KMS-11 (cell line): ENCODE measurements around the gene CDKN2D.

ENCODE experiments used
- H2AFZ ChIP-seq: fragments of 200-600 bp; sonication (generic); 2 replicates; pipeline ENCODE4 v1.6.1; 2016; ENCODE audit warnings: antibody characterized with exemption, mixed run types, low read depth
- H3K27ac ChIP-seq: fragments of 200-600 bp; sonication (generic); 2 replicates; pipeline ENCODE4 v1.6.1; 2016; ENCODE audit warnings: mild to moderate bottlenecking, mixed run types
- H3K27me3 ChIP-seq: fragments of 200-600 bp; sonication (generic); 2 replicates; pipeline ENCODE4 v1.6.1; 2017; ENCODE audit warnings: mild to moderate bottlenecking, low read depth, mixed run types, moderate library complexity; ENCODE audit not compliant: insufficient read depth
- H3K36me3 ChIP-seq: fragments of 200-600 bp; sonication (generic); 2 replicates; pipeline ENCODE4 v1.6.1; 2017; ENCODE audit warnings: mild to moderate bottlenecking, mixed run types; ENCODE audit not compliant: insufficient read depth
- H3K4me1 ChIP-seq: fragments of 200-600 bp; sonication (generic); 2 replicates; pipeline ENCODE4 v1.6.1; 2016; ENCODE audit warnings: mild to moderate bottlenecking, low read depth, mixed run types; ENCODE audit not compliant: poor library complexity, severe bottlenecking
- H3K4me2 ChIP-seq: fragments of 200-600 bp; sonication (generic); 2 replicates; pipeline ENCODE4 v1.7.0; 2016; ENCODE audit warnings: mild to moderate bottlenecking, mixed run types
- H3K4me3 ChIP-seq: fragments of 200-600 bp; sonication (generic); IDR thresholded peaks from 2 replicates; pipeline ENCODE4 v1.6.1; 2017; ENCODE audit warnings: low read depth, low read length, mixed read lengths; ENCODE audit not compliant: insufficient read depth
- H3K79me2 ChIP-seq: fragments of 200-600 bp; sonication (generic); 2 replicates; pipeline ENCODE4 v1.6.1; 2016; ENCODE audit warnings: low read depth, mixed run types; ENCODE audit not compliant: insufficient read depth
- H3K9ac ChIP-seq: fragments of 200-600 bp; sonication (generic); 2 replicates; pipeline ENCODE4 v1.6.1; 2016; ENCODE audit warnings: mild to moderate bottlenecking, mixed run types
- H4K20me1 ChIP-seq: fragments of 200-600 bp; sonication (generic); 2 replicates; pipeline ENCODE4 v1.6.1; 2016; ENCODE audit warnings: mild to moderate bottlenecking, mixed run types; ENCODE audit not compliant: insufficient read depth
- TF ChIP-seq, protein P1 (sequence below): fragments of 200-600 bp; sonication (generic); conservative IDR thresholded peaks from 2 replicates; pipeline ENCODE4 v1.6.1; 2017; ENCODE audit warnings: low read depth, mild to moderate bottlenecking, antibody characterized with exemption, low read length, moderate library complexity, mixed read lengths

Gene CDKN2D

DNA sequence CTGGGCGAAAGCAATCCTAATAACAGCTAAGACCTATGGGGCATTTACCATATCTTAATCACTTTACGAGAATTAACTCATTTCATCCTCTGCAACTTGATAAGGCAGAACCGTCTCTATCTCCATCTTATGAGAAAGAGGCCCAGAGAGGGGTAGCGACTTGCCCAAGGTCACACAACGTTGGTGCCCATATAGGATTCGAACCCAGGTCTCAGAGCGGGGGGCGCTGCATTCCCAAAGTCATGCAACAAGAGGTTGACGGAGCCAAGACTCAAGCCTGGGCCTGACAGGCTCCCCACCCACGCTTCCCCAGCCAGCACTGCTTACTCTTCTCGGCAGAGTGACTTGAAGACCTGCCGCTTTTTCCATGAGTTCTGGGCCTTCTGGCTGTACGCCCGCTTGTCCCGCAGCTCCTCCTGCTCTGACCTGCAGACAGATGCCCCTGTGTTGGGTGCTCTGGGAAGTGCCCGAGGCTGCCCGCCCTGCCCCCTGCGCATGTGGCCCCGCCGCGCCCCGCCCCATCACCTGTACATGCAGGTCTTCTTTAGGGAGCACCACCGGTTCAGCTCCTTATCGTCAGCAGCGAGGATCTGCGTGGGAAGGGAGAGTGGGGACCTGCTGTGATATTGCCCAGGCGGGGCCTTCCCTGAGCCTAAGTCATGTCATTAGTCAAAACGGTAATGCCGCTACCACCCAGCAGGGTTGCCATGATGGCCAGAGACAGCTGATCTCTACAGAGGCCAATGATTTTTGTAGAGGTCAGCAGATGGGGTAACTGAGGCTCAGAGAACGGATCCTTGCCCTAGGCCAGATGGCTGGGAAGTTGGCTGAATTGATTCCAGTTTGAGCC, 13.8 kb downstream of the CDKN2D start:
- H3K4me3 ChIP-seq = no peak overlapping the region
- H3K79me2 ChIP-seq = no peaks in the 10 kb centered on the region
- no peak overlapping the region for H3K9ac ChIP-seq
- no peaks in the 10 kb centered on the region for H3K27me3 ChIP-seq
- no peak overlapping the region for H3K27ac ChIP-seq
- no peak overlapping the region for H2AFZ ChIP-seq
- H4K20me1 ChIP-seq = no peaks in the 10 kb centered on the region
- peaks cover 6% of the 10 kb centered on the region for H3K4me1 ChIP-seq
- TF ChIP-seq, protein P1, sequence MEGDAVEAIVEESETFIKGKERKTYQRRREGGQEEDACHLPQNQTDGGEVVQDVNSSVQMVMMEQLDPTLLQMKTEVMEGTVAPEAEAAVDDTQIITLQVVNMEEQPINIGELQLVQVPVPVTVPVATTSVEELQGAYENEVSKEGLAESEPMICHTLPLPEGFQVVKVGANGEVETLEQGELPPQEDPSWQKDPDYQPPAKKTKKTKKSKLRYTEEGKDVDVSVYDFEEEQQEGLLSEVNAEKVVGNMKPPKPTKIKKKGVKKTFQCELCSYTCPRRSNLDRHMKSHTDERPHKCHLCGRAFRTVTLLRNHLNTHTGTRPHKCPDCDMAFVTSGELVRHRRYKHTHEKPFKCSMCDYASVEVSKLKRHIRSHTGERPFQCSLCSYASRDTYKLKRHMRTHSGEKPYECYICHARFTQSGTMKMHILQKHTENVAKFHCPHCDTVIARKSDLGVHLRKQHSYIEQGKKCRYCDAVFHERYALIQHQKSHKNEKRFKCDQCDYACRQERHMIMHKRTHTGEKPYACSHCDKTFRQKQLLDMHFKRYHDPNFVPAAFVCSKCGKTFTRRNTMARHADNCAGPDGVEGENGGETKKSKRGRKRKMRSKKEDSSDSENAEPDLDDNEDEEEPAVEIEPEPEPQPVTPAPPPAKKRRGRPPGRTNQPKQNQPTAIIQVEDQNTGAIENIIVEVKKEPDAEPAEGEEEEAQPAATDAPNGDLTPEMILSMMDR = no peak
- H3K36me3 ChIP-seq = peaks cover 5% of the 10 kb centered on the region; the same call in 1 of the 2 replicates
- no peak overlapping the region for H3K4me2 ChIP-seq

DNA sequence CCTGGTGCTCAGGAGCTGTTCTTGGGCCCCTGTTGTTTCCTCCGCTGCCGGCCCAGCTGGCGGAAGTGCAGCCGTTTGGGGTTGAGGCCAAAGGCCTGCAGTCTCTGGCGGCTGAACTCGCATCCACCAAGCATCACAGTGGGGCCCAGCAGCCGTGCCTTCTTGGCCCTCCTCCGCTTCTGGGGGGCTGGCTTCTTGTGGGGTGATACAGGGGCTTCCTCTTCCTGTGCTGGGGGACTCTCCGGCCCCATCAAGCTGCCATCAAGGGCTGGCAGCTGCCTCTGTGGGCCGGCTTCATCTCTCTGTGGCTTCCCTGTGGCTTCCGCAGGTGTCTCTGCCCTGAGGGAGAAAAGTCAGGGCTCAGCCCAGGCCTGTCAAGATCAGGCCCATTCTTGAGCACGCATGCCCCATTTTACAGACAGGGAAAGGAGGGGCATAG, 14.8 kb downstream of the CDKN2D start:
- TF ChIP-seq, protein P1 = no peak
- H3K36me3 ChIP-seq = peaks cover 5% of the 10 kb centered on the region; the same call in 1 of the 2 replicates
- no peak overlapping the region for H3K4me3 ChIP-seq
- no peak overlapping the region for H2AFZ ChIP-seq
- H3K4me1 ChIP-seq = peaks cover 6% of the 10 kb centered on the region
- H3K4me2 ChIP-seq = no peak overlapping the region
- no peaks in the 10 kb centered on the region for H3K79me2 ChIP-seq
- H3K27me3 ChIP-seq = no peaks in the 10 kb centered on the region
- no peak overlapping the region for H3K27ac ChIP-seq
- H3K9ac ChIP-seq = no peak overlapping the region
- H4K20me1 ChIP-seq = no peaks in the 10 kb centered on the region

DNA sequence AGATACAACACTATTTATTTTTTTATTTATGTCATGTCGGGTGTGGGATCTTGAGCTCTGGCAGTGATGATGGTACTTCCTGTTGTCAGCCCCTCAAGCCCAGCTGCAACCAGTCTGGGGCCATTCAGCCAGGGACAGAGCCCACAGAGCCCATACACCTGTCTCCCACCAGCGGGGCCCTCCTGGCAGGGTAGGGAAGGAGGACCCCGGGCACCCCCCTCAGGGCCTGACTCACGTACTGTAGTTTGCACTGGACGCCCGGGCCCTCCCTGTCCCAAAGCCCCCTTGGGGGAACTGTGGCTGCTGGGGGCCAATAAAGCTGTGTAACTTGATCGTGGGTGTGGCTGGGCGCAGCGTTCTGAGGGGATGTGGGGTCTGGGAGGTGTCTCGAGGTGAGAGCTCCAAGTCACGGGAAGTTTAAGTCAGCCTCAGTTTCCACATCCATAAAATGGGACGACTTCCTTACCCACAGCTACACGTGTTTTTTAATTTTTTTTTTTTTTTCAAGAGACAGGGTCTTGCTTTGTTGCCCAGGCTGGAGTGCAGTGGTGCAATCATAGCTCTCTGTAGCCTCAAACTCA, 15.6 kb downstream of the CDKN2D start:
- TF ChIP-seq, protein P1 = no peak
- Histone ChIP-seq H3K79me2 (no peaks in the 10 kb centered on the region), H3K4me2 (no peak overlapping the region), H2AFZ (no peak overlapping the region), H3K36me3 (peaks cover 5% of the 10 kb centered on the region; the same call in 1 of the 2 replicates), H3K27ac (no peak overlapping the region), H3K9ac (no peak overlapping the region), H3K4me1 (peaks cover 6% of the 10 kb centered on the region), H3K4me3 (no peak overlapping the region), H4K20me1 (no peaks in the 10 kb centered on the region), H3K27me3 (no peaks in the 10 kb centered on the region)

DNA sequence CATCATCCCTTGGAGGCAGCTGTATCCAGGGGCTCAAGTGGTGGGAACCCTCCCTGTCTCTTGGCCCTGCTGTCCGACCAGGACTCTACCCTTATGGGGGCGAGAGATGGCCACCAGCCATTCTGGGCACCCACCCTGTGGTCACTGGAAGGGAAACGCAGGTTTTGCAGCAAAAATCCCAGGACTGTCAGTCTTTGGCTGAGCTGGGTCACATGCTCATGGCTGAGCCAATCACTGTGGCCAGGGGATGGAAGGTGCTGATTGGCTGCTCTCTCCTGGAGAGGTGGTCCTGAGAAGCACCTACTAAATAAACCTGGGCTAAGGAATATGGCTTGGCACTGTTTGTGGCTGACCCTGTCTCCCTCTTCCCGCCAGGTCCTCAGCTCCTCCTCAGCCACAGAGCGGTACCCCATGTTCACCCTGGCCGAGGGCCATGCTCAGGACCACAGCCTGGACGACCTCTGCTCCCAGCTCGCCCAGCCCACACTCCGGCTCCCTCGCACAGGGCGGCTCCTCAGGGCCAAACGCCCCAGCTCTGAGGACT, 16.2 kb downstream of the CDKN2D start:
- Histone ChIP-seq H3K36me3 (peaks cover 5% of the 10 kb centered on the region; the same call in 1 of the 2 replicates), H2AFZ (no peak overlapping the region), H3K27me3 (no peaks in the 10 kb centered on the region), H3K79me2 (no peaks in the 10 kb centered on the region), H3K9ac (no peak overlapping the region), H4K20me1 (no peaks in the 10 kb centered on the region), H3K4me3 (no peak overlapping the region), H3K4me1 (peaks cover 6% of the 10 kb centered on the region), H3K4me2 (no peak overlapping the region), H3K27ac (no peak overlapping the region)
- TF ChIP-seq, protein P1 = no peak
